HG02610 (cell line): Measurements from ENCODE around the gene MYMX.

Experiments
- ATAC-seq: cut with Tn5 transposase; IDR thresholded peaks from one replicate; pipeline ENCODE4 v1.9.1; 2021; ENCODE audit warnings: mild to moderate bottlenecking, moderate library complexity; ENCODE audit not compliant: unreplicated experiment

Gene MYMX

DNA sequence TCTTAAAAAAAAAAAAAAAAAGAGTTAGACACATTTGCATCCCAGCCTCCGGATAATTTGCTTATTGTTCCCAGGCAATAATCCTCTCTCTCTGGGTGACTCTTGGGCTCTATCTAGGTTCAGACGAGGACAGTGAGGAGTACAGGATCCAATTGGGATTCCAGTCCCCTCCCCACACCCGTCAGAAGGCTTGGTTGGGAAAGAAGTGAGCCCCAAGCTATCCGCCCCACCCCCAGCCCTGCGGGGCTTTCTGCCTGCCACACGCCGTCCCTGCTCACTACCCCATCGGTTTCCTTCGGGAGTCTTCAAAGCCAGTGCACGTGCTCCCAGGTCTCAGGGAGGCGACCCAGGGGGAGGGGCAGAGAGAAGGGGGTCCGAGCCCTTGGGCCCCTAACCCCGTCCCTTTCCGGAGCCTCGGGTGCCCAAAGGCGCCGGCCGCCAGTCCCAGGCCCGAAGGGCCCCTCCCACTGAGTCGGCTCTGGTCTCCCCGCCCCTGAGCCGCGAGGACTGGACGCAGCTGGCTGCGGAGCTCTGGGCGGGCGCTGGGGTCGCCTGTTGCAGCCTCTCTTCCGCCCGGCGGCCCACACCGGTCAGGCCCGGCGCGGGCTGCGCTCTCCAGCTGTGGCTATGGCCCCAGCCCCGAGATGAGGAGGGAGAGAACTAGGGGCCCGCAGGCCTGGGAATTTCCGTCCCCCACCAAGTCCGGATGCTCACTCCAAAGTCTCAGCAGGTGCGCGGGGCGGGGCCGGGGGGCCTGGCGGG, 2.5 kb downstream of the MYMX start:
- peak; percentile 37 for ATAC-seq

DNA sequence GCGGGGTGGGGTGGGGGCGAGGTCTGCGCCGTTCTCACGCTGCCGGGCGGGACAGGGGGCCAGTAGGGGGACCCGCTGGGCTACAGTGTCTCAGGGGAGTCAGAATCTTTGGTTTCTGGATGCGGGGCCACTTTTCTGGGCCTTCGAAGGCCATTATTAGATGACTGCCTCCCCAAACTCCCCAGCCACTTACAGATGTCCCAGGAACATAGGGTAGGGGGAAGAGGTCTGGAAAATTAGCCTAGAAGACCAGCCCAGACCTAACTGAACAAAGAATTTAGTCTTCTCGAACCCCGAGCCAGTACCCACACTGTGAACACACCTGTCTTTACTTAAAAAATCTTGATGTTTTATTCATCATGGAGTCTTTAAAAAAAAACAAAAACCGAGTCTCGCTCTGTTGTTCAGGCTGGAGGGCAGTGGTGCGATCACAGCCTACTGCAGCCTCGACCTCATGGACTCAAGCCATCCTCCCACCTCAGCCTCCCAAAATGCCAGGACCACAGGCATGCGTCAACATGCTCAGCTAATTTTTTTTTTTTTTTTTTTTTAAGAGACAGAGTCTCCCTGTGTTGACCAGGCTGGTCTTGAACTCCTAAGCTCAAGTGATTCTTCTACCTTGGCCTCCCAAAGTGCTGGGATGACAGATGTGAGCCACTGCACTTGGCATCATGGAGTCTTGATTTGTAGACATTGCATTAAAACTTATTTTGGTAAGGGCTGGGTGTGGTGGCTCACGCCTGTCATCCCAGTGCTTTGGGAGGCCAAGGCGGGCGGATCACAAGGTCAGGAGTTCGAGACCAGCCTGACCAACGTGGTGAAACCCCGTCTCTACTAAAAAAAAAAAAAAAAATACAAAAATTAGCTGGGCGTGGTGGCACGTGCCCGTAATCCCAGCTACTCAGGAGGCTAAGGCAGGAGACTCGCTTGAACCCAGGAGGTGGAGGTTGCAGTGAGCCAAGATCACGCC, 3.4 kb downstream of the MYMX start:
- ATAC-seq = no peak

DNA sequence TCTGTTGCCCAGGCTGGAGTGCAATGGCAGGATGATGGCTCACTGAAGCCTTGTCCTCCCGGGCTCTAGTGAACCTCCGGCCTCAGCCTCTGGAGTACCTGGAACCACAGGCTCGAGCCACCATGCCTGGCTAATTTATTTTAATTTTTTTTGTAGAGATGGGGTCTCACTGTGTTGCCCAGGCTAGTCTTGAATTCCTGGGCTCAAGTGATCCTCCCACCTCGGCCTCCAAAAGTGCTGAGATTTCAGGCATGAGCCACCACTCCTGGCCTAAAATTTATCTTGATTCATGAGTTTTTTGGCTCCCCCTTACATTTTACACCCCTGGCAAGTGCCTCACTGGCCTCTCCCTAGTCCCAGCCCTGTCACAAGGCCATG, 4.2 kb downstream of the MYMX start:
- ATAC-seq = no peak

DNA sequence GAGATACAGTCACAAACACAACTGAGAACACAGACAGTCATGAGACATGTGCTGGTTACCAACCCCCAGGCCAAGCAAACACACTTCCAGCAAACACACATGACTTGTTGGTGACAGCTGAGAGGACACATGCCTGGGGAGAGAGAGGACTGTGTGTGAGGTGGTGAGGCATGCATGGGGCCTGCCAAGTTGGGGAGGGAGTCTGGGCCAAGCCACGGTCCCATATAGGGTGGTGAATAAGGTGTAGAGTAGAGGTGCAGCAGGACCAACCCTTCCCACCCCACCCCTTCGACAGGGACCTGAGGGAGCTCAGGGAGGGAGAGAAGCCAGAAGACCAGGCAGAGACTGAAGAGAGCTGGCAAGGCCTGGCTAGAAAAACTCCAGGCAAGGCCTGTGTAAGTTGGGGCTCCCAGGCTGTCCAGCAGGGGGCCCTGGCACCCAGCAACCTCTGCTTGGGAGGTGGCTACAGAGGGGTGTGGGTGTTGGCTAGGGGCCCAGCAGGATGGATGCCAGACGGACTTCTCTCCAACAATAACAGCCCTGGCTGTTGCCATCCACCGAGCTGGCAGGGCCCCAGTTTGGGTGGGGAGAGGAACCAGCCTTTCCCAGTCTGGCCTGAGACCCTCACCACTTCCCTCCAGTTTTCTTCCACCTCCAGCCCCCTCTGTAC, 4.7 kb downstream of the MYMX start:
- no peak for ATAC-seq

DNA sequence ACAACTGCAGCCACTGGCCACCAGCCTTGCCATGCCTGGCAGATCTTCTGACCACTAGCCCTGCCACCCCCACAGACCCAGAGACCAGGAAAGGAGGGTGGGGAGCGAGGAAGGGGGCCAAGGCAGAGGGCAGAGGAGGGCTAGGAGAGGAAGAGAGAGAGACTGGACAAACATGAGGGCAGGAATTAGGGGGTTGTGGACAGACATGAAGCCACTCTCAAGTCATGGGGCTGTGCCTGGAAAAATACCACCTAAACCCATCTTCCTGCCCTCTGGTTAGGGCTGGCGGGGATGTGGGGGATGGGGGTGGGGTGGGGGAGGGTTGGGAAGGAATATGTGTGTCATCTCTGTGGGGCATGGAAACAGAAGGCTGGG, 5.2 kb downstream of the MYMX start:
- no peak for ATAC-seq

DNA sequence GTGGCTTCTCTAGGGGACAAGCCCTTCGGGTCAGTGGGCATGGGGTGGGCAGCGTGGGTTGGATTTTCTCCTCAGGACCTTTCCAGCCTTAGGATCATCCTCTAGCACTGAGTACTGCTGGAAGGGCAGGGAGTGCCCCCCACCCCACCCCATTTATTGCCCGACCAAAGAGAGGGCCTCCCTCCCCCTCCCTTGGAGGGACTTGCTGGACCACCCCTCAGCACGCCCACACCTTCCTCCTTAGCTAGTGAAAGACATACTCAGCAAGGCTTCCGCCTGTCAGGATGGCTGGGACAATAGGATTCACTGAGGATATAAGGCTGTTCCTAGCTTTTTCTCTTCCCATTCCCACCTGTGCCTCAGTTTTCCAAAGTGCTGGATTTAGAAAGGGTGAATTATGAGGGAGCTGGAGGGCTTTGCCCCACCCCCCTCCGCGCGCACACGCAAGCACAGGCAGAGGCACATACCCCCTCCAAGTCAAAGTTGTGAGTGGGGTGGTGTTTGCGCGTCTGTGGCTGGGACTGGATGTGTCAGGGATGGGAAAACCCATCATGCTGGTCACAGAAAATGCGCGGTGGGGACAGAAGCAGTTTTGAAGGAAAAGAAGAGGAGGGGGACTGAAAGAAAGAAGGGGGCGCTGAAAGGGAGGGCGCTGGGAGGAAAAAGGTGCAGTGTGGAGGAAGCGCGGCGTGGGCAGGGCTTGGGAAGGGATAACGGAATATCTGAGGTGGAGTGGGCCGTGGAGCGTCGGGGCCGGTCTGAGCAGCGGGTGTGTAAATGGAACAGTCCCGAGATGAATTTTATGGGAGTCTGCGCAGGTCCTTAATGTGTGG, 6.0 kb downstream of the MYMX start:
- ATAC-seq = no peak

DNA sequence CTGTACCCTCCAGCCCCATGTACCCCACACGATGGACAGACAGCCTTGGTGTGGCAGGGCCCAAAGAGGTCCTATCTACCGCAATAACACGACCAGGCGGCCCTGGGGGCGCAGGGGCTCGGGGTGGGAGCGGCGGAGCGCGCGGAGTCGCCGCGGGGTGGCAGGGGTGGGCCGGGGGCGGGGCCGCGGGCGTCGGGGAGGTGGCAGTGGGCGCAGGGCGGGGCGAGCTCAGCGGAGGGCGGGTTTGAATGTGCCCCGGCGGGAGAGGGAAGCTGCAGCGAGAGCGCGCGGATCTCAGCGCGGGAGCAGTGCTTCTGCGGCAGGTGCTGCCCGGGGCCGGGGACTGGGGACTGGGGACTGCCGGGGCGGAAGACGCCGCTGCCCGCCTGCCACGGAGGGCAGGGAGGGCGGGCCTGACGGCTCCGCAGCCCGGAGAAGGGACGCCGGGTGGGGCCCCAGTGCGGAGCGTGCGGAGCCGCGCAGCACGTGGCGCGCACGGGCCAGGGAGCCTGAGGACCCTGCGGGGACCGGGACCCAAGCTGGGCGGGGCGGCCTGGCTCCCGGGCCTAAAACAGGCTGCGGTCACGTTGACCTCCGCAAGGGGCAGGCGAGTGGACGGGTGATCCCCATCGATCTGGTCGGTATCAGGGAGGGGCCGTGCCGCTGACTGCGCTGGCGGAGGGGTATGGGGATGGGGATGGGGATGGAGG, 6.7 kb downstream of the MYMX start, which contains the start of gene SLC29A1:
Gene SLC29A1 (plus strand): TSS at position 277 of the 710 bp plus-strand sequence. CDS start 3,719 bp downstream, outside the sequence.
- ATAC-seq = peak; percentile 47

DNA sequence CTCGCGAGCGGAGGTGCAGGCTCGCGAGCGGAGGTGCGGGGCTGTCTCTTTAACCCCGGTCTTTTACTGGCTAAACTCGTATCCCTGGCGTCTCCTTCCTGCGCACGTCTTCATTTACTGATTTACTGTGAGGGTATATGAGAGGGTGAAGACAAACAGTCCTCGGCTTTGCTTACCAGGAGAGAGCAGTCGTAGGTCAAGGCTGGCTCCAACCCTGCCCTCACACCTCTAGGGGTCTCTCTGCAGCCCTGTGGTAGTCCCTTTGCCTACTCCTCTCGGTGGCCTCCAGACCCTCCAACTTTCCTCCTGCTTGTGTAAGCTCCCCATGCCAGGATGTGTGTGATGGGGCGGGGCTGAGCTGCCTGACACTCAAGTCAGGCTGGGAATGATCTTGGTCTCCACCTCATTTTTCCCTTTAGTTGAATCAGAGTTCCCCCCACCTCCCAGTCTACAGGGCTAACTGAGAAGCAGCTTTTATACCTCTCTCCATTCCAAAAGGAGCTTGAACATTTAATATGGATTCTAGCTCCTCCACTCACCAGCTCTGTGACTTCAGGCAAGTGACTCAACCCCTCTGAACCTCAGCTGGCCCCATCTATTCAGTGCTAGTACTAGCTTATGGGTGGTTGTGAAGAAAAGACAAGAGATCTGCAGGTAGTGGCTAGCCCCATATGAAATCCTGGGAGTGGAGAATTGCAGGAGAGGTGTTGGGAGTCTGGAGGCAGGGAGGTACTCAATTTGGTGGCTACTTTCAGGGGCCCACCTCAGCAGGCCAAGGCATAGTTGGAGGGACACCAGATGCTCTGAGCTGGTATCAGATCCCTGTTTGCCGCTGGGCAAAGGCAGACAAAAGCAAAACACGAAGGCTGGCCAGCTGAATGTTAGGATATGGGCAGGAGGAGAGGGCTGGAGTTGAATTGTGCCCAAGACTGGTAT, 7.6 kb downstream of the MYMX start:
- ATAC-seq = no peak

DNA sequence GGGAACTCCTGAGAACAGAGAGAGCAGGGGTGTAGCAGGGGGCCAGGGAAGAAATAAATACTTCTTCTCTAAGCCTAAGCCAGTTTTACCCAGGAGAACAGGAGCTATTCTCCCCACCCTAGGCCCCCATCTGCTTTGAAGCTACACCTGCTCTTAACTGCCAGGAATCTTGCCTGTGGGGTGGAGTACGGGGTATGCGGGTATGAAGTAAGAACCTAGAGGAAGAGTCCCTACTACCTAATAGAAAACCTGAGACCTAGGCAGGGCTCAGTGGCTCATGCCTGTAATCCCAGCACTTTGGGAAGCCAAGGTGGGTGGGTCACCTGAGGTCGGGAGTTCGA, 8.2 kb downstream of the MYMX start:
- no peak for ATAC-seq

DNA sequence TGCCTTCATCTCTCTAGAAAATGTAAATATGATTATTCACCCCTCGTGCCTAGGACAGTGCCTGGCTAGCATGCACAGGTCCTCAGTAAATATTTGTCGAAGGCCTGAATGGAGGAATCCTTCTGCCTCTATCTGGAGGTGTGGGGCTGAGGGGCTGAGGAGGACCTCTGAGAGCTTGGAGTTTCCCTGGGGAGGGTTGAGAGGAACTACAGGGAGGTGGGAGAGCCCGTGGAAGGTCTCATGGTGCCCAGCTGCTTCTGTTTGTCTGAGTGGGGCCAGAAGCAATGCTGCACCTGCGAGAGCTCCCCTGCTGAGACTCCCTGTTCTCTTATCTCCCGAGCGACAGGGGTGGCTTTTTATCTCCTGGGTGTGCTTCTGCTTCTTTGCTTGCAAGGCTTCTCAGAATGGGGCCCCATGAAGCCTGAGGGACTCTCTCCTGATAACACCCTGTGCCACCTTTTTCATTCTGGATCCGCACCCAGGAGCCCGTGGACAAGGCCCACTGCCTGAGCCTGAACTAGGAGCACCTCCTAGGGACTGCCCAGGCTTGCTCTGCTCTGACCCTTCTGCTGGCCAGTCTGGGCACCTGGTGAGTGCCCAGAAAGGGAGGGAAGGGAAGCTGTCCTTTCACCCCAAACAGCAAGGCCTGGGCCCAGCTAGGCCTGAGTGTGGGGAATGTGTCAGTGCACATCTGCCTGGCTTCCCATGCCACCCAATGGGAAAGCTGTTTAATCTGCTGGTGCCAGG, 9.0 kb downstream of the MYMX start:
- no peak for ATAC-seq

DNA sequence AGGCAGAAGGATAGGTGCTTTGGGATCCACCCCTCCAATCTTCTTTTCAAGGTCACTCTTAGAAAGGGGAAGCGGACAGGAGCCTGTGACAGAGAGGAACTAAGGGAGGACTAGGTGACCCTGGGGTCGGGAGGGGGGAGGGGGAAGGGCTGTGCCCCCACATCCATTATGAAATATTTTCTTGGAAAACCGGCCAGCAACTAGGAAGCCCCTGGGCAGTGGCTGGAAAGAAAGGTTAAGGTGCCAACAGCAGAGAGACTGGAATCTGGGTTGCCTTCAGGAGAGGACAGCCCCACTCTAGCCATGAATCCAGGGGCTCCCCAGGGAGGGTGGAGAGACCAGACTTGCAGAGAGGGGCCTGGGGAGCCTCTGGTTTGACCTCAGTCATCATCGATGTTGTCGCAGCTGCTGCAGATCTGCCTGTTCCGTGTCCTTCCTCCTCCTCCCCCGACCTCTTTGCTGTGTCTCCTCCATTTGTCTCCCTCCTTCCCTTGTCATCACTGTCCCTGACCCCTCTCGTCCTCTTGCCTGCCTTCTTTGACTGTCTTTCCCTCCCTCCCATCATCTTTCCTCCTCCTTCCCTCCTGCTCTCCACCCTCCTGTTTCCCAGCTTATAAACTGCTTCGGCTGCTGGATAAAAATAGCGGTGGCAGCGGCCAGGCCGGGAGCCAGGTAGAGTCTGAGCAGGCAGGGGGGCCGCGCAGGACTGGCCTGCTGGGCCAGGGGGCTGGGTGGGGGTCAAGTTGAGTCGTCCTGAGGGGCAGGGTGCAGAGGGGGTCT, 9.8 kb downstream of the MYMX start:
- ATAC-seq = no peak

DNA sequence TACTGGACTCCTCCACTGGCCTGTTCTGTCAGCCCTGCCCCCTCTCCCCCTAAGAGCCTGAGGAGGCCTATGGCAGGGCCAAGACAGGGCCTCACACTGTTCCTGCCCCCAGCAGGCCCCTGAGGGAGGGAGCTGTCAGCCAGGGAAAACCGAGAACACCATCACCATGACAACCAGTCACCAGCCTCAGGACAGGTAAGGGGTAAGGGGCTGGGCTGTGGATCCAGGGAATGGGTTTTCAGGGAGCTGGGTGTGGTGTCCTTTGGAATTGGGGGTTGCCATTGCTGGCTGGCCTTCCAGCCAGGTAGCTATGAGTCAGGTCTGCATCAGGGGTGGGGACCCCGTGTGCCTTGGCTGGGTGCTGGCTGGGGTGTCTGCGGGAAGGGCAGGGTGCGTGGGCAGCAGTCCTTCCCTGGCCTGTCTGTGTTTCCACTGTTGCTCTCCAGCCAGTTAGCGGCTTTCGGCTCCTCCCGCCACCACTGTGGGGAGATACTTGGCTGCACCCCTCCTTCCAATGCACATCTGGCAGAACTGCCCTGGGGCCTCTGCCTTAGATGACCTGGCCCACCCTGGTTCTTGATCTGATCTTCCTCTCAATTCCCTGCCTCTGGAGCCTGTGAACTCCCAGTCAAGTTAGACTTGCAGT, 10.5 kb downstream of the MYMX start:
- no peak for ATAC-seq

DNA sequence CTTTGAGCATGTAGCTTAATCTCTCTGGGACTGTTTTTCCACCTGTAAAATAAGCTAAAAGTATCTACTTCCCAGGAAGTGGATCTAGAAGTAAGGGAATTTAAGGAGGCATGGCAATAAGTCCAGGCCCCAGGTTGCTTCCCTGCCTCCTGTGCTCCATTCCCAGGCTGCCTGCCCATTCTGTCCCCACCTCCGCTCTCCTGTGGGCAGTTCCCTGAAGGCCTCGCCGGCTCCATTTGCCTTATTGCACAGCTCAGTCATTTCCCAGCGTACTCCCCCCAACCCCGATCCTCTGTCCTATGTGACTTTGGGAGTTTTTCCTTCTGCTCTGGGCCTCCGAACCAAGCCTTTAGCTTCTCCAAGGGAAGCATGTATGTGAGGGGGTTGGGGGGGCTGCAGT, 11.3 kb downstream of the MYMX start:
- ATAC-seq = no peak

DNA sequence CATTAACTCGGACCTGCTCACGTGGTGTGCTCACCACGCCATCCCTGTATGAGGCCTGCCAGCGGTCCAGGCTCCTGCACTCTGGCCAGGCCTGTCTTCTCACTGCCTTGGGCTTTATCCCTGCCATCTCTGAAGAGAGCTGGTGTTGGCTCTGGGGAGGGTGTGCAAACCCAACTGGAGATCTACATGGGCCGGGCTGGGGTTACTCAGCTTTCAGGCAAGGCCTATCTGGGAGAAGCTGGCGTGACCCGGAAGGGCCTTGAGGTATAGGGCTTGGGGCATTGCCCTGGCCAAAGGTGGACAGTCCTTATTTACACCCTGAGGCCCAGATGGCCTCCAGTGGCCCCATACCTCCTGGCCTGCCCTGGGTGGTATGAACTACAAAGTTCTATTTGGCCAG, 11.7 kb downstream of the MYMX start:
- no peak for ATAC-seq

DNA sequence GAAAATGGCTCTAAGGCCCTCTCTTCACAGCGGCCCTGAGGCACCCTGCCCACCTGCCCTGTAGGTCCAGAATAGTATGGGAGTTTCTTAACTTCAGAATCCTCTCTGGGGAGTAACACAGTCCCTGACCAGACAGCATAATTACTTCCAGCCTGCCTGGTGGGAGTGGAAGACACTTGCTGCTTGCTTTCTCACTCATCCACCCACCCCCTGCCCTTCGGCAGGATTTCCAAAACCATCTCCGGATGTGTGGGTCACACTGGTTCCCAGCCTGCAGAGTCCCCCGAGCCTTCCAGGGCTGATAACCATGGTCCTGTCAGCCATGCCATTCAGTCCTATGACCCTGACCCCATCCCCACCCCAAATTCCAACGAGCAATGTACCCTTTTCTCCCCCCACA, 12.1 kb downstream of the MYMX start:
- no peak for ATAC-seq

DNA sequence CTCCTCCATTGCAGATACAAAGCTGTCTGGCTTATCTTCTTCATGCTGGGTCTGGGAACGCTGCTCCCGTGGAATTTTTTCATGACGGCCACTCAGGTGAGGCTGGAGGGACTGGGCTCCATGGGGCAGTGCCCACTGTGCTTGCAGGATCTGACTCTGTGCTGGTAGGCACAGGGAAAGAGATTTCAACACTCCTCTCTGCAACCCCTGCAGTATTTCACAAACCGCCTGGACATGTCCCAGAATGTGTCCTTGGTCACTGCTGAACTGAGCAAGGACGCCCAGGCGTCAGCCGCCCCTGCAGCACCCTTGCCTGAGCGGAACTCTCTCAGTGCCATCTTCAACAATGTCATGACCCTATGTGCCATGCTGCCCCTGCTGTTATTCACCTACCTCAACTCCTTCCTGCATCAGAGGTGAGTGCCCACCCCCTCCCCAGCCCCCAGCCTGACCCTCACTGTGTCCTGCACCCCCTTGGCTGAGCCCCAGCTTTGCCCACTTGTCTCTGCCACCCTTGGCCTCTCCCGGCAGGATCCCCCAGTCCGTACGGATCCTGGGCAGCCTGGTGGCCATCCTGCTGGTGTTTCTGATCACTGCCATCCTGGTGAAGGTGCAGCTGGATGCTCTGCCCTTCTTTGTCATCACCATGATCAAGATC, 12.8 kb downstream of the MYMX start:
- no peak for ATAC-seq
